HG03108 (cell line): ENCODE data around the gene SACM1L.
"Not testable (repeated sequence)": the region's sequence is repeated elsewhere in the genome, so short reads cannot be mapped to it uniquely, and the experiment has no call there.

Experiments used
- ATAC-seq: cut with Tn5 transposase; IDR thresholded peaks from one replicate; pipeline ENCODE4 v1.9.1; 2021; ENCODE audit warnings: moderate library complexity; ENCODE audit not compliant: unreplicated experiment

The SACM1L gene

DNA sequence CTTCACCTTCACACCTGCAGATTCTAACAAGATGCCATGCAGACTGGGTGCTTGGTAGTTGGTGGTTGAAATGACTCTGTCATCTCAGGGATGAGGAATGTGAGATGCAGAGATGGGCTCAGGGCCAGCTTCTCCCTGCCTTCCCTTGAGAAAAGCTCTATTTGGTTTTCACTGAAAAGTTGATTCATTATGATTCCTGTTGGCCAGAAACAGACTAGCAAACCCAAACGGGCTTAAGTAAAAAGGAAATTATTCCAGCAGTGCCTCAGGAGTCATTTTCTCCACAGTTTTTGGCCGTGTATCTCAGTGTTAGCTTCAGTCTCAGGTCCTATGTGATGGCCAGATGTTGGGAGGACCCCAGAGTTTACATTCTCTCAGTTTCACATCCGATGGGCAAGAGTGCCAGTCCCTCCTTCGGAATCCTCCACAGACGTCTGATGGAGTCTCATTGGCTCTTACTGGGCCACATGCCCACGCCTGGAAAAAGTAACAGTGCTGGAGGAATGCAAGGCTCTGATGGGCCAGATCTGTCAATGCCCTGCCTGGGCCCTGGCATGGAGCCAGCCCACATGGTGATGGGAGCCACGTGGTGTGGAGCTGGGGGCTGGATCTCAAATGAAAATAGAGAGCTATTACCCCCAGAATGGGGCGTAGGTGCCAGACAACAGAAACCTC, 22.3 kb upstream of the SACM1L start:
- no peak for ATAC-seq

- no peak for ATAC-seq
Observed at GRCh38 chr3:45667569-45667934, 21.6 kb upstream of the SACM1L start.

DNA sequence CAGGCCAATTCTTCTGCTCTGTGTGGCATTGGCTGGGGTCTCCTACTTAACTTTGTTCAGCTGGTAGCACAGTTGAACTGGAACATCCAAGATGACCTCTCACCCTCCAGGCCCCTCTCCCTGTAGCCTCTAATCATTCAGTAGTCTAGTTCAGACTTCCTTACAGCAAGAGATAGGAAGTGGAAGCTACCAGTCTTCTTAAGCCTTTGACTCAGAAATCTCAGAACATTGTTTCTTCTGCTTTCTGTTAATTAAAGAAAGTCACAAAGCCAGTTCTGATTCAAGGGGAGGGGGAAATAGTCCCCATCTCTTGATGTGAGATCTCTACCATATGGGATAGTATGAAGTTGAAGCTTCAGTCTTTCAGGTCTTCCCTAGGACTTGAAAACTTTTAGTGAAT, 18.8 kb upstream of the SACM1L start:
- no peak for ATAC-seq

DNA sequence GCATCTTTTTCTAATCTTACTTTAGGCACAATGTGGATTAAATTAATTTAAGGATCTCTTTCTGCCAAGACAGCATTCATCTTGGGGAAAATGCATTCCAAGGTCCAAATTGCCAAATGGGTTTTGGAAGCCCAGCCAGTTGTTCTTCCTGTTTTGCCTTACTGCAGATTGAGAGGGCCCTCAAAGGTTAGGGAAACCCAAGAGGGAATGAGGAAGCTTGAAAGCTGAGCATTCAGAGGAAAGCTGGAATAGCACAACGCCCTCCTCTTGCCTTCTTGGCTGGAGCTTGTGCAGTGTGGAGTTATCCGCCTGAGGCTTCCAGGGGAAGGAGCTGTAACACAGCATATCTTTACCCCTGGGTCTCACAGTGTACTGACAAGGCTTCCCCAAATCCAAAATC, 18.2 kb upstream of the SACM1L start:
- no peak for ATAC-seq

- no peak for ATAC-seq
Observed at GRCh38 chr3:45673273-45673672, 15.9 kb upstream of the SACM1L start.

DNA sequence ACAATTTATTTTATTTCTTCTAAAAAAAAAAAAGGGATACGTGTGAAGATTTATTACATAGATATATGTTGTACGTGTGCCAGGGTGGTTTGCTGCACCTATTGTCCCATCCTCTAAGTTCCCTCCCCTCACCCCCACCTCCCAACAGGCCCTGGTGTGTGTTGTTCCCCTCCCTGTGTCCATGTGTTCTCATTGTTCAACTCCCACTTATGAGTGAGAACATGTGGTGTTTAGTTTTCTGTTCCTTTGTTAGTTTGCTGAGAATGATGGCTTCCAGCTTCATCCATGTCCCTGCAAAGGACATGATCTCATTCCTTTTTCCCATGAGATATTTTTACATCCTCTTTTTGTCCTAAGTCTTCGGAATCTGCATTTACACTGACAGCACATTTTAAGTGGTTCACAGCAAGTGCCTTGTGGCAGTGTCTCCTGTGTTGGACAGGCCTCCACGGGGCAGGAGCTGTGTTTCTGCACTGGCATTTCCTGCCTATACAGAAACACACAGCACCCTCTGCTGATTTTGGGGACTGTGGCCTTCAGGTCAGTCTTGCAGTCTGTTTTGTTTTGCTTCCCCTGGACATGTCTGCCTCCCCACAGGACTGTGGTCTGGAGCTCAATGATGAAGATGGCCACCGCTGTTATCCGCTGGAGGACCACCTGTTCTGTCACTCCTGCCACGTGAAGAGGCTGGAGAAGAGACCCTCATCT, 12.7 kb upstream of the SACM1L start:
- no peak for ATAC-seq

- ATAC-seq, result no peak
Observed at GRCh38 chr3:45677033-45677446, 12.2 kb upstream of the SACM1L start.

GRCh38 chr3:45677841-45678240, 11.4 kb upstream of the SACM1L start:
- ATAC-seq, result no peak

DNA sequence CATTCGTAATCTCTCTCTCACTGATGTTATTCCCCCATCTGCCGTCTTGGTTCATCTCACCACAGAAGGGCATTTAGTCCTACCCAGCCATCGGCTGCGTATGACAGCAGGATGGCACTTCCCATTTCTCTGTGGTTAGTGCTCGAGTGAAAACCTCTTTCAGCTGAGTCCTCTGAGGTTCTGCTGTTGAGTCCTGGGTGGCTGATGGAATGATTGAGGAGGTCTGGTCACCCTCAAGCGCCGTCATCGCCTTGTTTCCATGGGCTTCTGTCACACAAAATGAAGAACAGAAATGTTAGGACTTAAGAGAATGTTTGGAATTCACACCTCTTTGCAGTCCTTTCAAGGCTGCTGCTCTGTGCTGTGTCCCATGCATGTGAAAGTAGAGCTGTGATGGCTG, 9.4 kb upstream of the SACM1L start:
- no peak for ATAC-seq

DNA sequence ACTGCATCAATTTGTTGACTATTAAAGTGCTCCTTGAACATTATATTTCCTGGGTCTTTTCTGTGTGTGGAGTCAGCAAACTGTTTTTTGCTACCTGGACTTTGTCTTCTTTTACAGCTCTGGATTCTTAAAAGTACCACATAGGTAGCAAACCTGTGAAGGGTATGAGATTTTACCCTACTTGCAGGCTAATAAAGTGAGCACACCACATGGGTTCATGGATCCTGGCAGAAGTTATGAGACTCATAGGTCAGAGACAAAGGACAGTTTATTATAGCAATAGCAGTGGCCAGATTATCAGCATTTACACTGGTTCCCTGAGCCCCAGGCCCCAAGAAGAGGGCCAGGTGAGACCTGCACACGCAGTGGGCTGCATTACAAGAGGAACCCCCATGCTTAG, 8.0 kb upstream of the SACM1L start:
- ATAC-seq, result no peak

- ATAC-seq, result no peak
Observed at GRCh38 chr3:45681846-45682245, 7.3 kb upstream of the SACM1L start.

DNA sequence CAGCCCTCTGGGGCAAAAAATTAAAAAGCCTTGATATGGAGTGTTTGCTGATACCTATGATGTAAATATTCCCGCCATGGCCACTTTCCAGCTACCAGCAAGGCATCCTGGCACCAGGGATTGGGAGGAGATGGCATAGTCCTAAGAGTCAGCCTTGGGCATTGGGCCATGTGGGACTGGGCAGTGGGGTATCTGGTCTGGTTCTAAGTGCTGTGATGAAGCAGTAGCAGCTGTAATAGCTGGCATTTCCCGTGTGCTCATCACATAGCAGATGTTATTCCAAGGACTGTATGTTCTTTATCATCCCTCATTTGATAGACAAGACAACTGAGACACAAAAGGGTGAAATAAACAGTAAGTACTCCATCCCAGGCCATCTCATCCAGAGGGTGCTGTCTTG, 6.9 kb upstream of the SACM1L start:
- ATAC-seq, result no peak

DNA sequence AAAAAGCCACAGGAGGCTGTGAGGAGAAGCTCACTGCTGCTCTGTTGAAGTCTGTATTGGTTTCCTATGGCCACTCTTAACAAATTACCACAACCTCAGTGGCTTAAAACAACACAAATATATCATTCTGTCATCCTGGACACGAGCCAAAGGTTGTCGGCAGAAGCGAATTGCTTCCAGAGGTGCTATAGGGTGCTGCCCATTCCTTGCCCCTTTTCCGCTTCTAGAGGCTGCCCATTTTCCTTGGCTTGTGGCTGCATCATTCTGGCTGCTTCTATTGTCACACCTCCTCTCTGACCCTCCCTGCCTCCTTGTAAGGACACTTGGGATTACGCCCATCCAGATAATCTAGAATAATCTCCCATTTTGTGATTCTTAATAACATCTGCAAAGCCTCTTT, 6.4 kb upstream of the SACM1L start:
- no peak for ATAC-seq

- ATAC-seq, result no peak
Observed at GRCh38 chr3:45683417-45684326, 5.5 kb upstream of the SACM1L start.

DNA sequence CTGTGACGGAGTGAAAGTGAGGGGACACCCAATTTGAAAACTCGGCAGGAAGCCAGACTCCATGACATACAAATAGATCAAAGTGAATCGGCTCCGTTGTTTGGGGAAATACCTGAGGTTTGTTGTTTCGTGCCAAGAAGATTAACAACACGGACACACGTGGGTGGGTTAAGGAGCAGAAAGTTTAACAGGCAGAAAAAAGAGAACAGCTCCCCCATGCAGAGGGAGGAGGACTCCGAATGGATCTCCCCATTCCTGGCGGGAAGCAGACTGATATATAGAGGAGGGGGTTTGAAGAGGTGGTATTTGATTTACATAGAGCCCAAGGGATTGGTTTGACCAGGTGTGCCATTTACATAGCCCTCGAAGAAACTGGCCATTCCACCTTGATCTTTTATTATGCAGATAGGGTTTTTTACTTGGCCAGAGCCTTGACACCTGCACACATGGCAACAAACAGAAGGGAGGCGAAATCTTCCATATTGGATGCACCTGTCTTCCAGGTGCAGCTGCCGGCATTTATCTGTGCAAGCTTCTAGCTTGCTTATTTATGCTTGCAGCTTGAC, 4.8 kb upstream of the SACM1L start:
- ATAC-seq, result no peak

DNA sequence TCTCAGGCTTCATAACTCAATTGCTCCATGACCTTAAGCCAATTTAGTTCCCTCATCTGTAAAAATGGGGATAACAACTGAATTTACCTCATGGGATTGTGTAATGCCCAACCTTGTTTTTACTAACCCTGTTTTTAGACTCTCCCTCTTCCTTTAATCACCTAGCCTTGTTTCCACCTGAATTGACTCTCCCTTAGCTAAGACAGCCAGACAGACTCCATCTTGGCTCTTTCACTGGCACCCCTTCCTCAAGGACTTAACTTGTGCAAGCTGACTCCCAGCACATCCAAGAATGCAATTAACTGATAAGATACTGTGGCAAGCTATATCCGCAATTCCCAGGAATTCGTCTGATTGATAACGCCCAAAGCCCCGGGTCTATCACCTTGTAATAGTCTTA, 3.5 kb upstream of the SACM1L start:
- not testable (repeated sequence) for ATAC-seq

GRCh38 chr3:45686850-45687249, 2.3 kb upstream of the SACM1L start:
- no peak for ATAC-seq

GRCh38 chr3:45687828-45688193, 1.4 kb upstream of the SACM1L start:
- ATAC-seq, result no peak

- no peak for ATAC-seq
Observed at GRCh38 chr3:45688194-45688881, 858 bp upstream of the SACM1L start.

GRCh38 chr3:45689787-45690145, 570 bp downstream of the SACM1L start:
- ATAC-seq, result no peak
